ENCODE results near the gene THRB. TPM values are rescaled to one million over a fixed set of nuclear protein-coding genes. Genes with fewer than 3 reads are reported as not detected.

The THRB gene
- total RNA-seq, 3 donors from 2014 or later, result 29.8 to 40.2 (median 39.2) TPM

DNA sequence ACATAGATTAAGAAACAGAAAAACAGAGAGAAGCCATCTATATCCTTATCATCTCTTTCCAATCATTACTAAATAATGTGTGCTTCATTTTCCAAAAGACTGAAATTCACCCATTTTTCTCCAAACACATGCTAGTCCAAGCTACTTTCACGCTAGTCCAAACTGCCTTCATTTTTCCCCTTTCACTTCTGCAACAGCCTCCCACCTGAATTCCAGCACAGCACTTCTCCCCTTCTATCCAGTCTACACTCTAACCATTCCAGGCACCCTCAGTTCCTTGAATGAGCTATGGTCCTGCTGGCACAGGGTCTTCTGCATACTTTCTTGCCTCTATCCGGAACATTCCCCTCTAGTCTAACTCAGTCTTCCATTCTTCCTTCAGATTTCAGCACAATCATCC, 112.0 kb downstream of the THRB start:
- no peaks in the 10 kb centered on the region for H3K9me3 ChIP-seq
- DNase-seq (ENCODE audit: low spot score in 2 of 2), result no peak
- intact Hi-C loops (cut with DNase I; ENCODE audit: low total_unique reads), result no loop called here
- H3K27me3 ChIP-seq, result no peaks in the 10 kb centered on the region
- H3K36me3 ChIP-seq, result no peaks in the 10 kb centered on the region
- H3K4me3 ChIP-seq, result no peak overlapping the region
- H3K4me1 ChIP-seq, result peaks cover 0 to 6% of the 10 kb centered on the region in 2 donors
- TF ChIP-seq POLR2AphosphoS5 (IDR thresholded peaks at IDR 0.05) (no peak), POLR2A (IDR thresholded peaks at IDR 0.05) (no peak)
- TF ChIP-seq, protein P1, sequence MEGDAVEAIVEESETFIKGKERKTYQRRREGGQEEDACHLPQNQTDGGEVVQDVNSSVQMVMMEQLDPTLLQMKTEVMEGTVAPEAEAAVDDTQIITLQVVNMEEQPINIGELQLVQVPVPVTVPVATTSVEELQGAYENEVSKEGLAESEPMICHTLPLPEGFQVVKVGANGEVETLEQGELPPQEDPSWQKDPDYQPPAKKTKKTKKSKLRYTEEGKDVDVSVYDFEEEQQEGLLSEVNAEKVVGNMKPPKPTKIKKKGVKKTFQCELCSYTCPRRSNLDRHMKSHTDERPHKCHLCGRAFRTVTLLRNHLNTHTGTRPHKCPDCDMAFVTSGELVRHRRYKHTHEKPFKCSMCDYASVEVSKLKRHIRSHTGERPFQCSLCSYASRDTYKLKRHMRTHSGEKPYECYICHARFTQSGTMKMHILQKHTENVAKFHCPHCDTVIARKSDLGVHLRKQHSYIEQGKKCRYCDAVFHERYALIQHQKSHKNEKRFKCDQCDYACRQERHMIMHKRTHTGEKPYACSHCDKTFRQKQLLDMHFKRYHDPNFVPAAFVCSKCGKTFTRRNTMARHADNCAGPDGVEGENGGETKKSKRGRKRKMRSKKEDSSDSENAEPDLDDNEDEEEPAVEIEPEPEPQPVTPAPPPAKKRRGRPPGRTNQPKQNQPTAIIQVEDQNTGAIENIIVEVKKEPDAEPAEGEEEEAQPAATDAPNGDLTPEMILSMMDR (IDR thresholded peaks at IDR 0.05), result no peak
- no peak overlapping the region for H3K27ac ChIP-seq

DNA sequence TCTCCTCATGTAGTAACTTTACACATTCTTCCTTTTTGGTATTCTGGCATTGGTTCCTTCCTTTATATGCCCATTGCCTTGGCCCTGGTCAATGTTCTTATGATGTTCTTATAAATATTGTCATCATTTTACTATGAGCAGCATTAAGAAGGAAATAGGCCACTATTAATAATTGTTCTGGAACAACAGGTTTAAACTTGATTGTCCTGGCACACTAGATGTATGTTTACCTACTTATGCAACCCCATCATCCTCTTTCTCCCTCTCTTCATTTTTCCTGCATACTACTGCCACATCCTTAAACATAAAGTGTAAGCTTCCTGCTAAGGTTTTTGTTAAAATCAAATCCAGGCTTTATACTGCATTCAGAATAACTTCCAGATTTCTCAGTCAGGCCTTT, 114.7 kb downstream of the THRB start:
- peak overlapping the region; percentile 61 to 72 for H3K27ac ChIP-seq
- intact Hi-C loops (cut with DNase I; ENCODE audit: low total_unique reads), result no loop called here

DNA sequence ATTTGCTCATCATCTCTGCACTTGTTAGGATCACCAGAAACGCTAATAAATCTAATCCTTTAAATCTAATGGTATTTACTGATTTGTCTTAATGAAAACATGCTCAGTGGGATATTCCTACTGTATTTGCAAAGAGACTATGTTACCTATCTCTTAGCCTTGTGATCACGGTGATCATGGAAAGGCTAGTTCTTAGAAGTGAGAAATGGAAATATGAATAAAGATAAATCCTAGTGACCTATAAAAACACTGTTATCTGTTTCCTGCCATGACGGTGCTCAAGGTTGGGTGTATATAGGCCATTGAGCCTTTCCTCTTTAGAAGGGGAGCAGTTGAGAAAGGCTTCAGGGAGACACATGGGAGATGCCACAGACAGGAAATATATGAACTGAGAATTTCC, 116.3 kb downstream of the THRB start:
- no peaks in the 10 kb centered on the region for H3K9me3 ChIP-seq
- H3K27ac ChIP-seq, result no peak overlapping the region
- DNase-seq (ENCODE audit: low spot score in 2 of 2), result no peak
- TF ChIP-seq POLR2AphosphoS5 (IDR thresholded peaks at IDR 0.05) (no peak), POLR2A (IDR thresholded peaks at IDR 0.05) (no peak)
- TF ChIP-seq, protein P1 (IDR thresholded peaks at IDR 0.05), result no peak
- H3K4me3 ChIP-seq, result no peak overlapping the region
- no peaks in the 10 kb centered on the region for H3K27me3 ChIP-seq
- H3K36me3 ChIP-seq, result no peaks in the 10 kb centered on the region
- H3K4me1 ChIP-seq, result peaks cover 0 to 3% of the 10 kb centered on the region in 2 donors
- intact Hi-C loops (cut with DNase I; ENCODE audit: low total_unique reads), result no loop called here

More for the DNA sequence above, 114.7 kb downstream of the THRB start:
- no peak for DNase-seq (ENCODE audit: low spot score in 2 of 2)
- no peak for TF ChIP-seq POLR2AphosphoS5 (IDR thresholded peaks at IDR 0.05)
- no peak for TF ChIP-seq POLR2A (IDR thresholded peaks at IDR 0.05)
- TF ChIP-seq, protein P1 (IDR thresholded peaks at IDR 0.05), result no peak
- no peaks in the 10 kb centered on the region for H3K36me3 ChIP-seq
- no peak overlapping the region for H3K4me3 ChIP-seq
- H3K27me3 ChIP-seq, result no peaks in the 10 kb centered on the region
- no peaks in the 10 kb centered on the region for H3K9me3 ChIP-seq
- H3K4me1 ChIP-seq, result no peaks in the 10 kb centered on the region

DNA sequence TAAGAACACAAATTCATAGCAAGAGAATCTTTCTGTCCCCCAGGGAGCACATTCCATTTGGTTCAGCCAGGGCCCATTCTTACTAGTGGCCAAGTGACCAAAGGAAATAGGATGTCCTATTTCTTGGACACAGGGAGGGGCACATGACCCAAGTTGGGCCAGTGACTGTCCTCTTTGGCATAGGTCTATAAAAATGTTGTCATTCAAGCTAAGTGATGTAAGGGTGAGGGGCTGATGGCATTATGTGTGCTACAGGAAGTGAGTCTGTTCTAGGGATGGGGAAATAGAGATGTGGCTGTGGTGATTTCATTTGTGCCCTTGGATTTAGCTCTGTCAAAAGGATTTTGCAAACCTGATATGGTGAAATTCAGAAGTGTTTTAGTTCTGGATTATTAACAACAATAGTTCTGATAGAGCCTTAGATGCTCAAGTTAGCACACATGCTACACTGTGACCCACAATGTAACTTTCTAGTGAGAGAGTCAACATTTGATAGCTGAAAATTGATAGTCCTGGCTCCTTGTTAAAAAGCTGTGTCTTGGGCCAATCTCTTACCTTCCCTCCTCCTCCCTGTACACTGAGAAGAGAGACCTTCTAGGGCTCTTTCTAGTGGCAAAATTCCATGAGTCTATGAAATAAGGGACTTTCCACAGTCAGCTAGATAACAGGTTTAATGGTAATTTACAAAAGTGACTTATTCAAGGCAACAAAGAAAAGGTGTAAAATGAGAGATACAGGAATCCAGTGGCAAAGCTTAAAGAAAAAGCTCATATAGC, 117.2 kb downstream of the THRB start:
- TF ChIP-seq, protein P1 (IDR thresholded peaks at IDR 0.05), result no peak
- TF ChIP-seq POLR2A (IDR thresholded peaks at IDR 0.05) (no peak), POLR2AphosphoS5 (IDR thresholded peaks at IDR 0.05) (no peak)
- no peak for DNase-seq (ENCODE audit: low spot score in 2 of 2)
- H3K27ac ChIP-seq, result peak overlapping the region in 1 of 2 donors; percentile 33

DNA sequence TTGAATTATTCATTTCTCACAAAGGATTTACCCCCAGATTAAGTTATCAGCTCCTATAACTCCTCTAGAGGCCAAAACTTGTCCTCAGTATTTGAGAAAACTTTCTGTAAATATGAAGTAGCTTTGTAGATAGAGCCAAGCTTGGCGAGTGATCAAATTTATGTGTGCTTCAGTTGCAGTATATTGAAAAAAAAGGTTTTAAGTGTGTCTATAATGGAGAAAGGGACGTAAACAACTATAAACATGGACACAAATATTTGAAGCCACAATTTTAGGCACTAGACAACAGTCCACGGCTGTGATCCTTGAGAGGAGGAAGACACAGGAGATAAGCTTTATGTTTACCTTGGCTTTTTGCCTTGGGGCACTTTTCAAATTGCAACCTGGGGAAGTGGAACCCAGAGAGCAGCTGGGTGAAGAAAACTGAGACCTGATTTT, 118.7 kb downstream of the THRB start:
- no peak for TF ChIP-seq POLR2AphosphoS5 (IDR thresholded peaks at IDR 0.05)
- no peak for TF ChIP-seq POLR2A (IDR thresholded peaks at IDR 0.05)
- TF ChIP-seq, protein P1 (IDR thresholded peaks at IDR 0.05), result no peak
- peak overlapping the region in 1 of 2 donors; percentile 15 for H3K27ac ChIP-seq
- no peak for DNase-seq (ENCODE audit: low spot score in 2 of 2)
- intact Hi-C loops (cut with DNase I; ENCODE audit: low total_unique reads), result no loop called here
- no peaks in the 10 kb centered on the region for H3K9me3 ChIP-seq
- peaks cover 0 to 10% of the 10 kb centered on the region in 2 donors for H3K4me1 ChIP-seq
- H3K4me3 ChIP-seq, result no peak overlapping the region
- no peaks in the 10 kb centered on the region for H3K27me3 ChIP-seq
- H3K36me3 ChIP-seq, result no peaks in the 10 kb centered on the region

More for the DNA sequence above, 117.2 kb downstream of the THRB start:
- H3K36me3 ChIP-seq, result no peaks in the 10 kb centered on the region
- intact Hi-C loops (cut with DNase I; ENCODE audit: low total_unique reads), result no loop called here
- H3K27me3 ChIP-seq, result no peaks in the 10 kb centered on the region
- H3K4me3 ChIP-seq, result no peak overlapping the region
- H3K4me1 ChIP-seq, result peaks cover 0 to 9% of the 10 kb centered on the region in 2 donors
- no peaks in the 10 kb centered on the region for H3K9me3 ChIP-seq
